ENCODE results near the gene CLSTN1. TPM values are rescaled to one million over a fixed set of nuclear protein-coding genes. Genes with fewer than 3 reads are reported as not detected.

Gene CLSTN1
- total and polyA plus RNA-seq, 10 of the 15 experiments (the other 5 are each of a cell fraction or from before 2014, with no cell fraction given): 2.7 to 64.4 (median 23.2) TPM

DNA sequence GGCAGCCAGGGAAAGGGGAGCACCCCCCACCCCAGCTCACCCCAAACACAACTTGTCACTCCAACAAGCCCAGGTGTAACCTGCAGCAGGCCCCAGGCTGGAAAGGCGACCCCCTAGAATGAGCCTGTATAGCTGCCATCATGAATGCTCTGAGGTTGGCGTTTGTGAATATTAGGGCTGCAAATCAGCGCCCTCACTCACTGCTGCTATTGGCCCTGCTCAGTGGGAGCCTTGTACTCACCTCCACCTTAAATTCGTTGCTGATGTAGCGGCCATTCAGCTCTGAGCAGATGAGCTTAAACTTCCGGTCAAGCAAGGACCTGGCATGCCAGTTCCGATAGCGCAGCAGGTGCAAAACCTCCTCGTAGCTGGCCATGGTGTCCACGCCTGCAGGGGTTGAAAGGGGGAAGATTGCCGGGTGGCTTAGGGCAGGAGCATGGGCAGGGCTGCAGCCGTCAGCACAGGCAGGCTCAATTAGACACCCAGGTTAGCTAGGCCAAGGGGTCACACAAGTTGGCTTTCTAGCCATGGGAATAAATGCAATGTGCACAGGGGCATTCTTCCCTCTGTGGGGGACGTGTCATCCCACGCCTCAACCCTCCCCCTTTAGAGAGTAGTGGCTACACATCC lies 90.5 kb downstream of the CLSTN1 start:
- in situ Hi-C loops (cut with MboI): no loop called here
- Histone ChIP-seq H2AFZ (ENCODE audit: control insufficient read depth, low read depth, low read length) (no peak overlapping the region), H3K4me3 (no peak overlapping the region), H4K20me1 (ENCODE audit: control insufficient read depth, insufficient read depth) (no peaks in the 10 kb centered on the region), H3K9ac (ENCODE audit: control insufficient read depth, insufficient read depth, low read length) (no peak overlapping the region), H3K9me3 (replicated peaks; ENCODE audit: control insufficient read depth, insufficient read depth, low read length) (no peaks in the 10 kb centered on the region; the same call in 2 of the 3 replicates), H3K79me2 (ENCODE audit: control insufficient read depth, insufficient read depth, low read length) (no peaks in the 10 kb centered on the region), H3K4me2 (ENCODE audit: control insufficient read depth, insufficient read depth) (no peak overlapping the region), H3K27me3 (replicated peaks in 1 of 2; ENCODE audit: control insufficient read depth in 2 of 2, insufficient read depth in 2 of 2, low read length in 1 of 2) (no peaks in the 10 kb centered on the region), H3K27ac (ENCODE audit: control insufficient read depth, insufficient read depth) (no peak overlapping the region), H3K36me3 (ENCODE audit: control insufficient read depth in 2 of 2, insufficient read depth in 2 of 2, low read length in 1 of 2) (peaks cover 45 to 50% of the 10 kb centered on the region in 2 experiments), H3K4me1 (ENCODE audit: control insufficient read depth, insufficient read depth, low read length) (peaks cover 5% of the 10 kb centered on the region; the same call in 1 of the 2 replicates)
- no TSS peak for BruUV-seq (replicated peaks)
- ChIA-PET RAD21 (ENCODE audit: unreplicated experiment) (no interaction called here), POLR2A (interaction anchor here (0.5 to 0.6 kb wide), 2 partner anchors 127 to 223 kb away, joined by 3 to 5 read pairs; no protein-coding TSS in a partner anchor), SMC1A (ENCODE audit: uncharacterized antibody, unreplicated experiment) (interaction anchor here (1.2 kb wide), 1 partner anchor 136 kb away, joined by 3 read pairs; no protein-coding TSS in a partner anchor), CTCF (interaction anchor here (1.8 kb wide), 1 partner anchor 137 kb away, joined by 4 read pairs; no protein-coding TSS in a partner anchor)
- WGBS (ENCODE audit: insufficient coverage, insufficient replicate concordance, low lambda C conversion rate, missing lambda C conversion rate): 83% methylated on average over 13 of the region's 14 CpGs
- no peak for DNase-seq (ENCODE audit: low read depth, low spot score)
- no peak for FAIRE-seq
- intact Hi-C loops (cut with micrococcal nuclease; ENCODE audit: unreplicated experiment): no loop called here
- ATAC-seq: no peak; the same call in 1 of the 3 replicates
- TF ChIP-seq, protein P1, sequence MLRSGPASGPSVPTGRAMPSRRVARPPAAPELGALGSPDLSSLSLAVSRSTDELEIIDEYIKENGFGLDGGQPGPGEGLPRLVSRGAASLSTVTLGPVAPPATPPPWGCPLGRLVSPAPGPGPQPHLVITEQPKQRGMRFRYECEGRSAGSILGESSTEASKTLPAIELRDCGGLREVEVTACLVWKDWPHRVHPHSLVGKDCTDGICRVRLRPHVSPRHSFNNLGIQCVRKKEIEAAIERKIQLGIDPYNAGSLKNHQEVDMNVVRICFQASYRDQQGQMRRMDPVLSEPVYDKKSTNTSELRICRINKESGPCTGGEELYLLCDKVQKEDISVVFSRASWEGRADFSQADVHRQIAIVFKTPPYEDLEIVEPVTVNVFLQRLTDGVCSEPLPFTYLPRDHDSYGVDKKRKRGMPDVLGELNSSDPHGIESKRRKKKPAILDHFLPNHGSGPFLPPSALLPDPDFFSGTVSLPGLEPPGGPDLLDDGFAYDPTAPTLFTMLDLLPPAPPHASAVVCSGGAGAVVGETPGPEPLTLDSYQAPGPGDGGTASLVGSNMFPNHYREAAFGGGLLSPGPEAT (IDR thresholded peaks at IDR 0.05; ENCODE audit: low read depth): no peak
- TF ChIP-seq, protein P2, sequence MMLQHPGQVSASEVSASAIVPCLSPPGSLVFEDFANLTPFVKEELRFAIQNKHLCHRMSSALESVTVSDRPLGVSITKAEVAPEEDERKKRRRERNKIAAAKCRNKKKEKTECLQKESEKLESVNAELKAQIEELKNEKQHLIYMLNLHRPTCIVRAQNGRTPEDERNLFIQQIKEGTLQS (IDR thresholded peaks at IDR 0.05; ENCODE audit: borderline replicate concordance, extremely low read depth, low read depth, low read length): no peak
- TF ChIP-seq POLR2AphosphoS2 (IDR thresholded peaks at IDR 0.05; ENCODE audit: low read depth, low read length) (0 out of 2 replicates have a peak, but pooled peaks have one; percentile 14), NFIC (IDR thresholded peaks at IDR 0.05; ENCODE audit: low read depth, low read length) (no peak), RUNX3 (IDR thresholded peaks at IDR 0.05; ENCODE audit: low read length) (no peak), ZNF274 (IDR thresholded peaks at IDR 0.05; ENCODE audit: insufficient read depth, insufficient read length) (no peak), NBN (IDR thresholded peaks at IDR 0.05) (no peak), POLR2AphosphoS5 (IDR thresholded peaks at IDR 0.05; ENCODE audit: low read length) (peak; percentile 66; the same call in 1 of the 2 replicates), POLR2A (IDR thresholded peaks at IDR 0.05; ENCODE audit: low read depth, low read length) (peak; percentile 28; the same call in 1 of the 2 replicates)
- TF ChIP-seq, protein P3, sequence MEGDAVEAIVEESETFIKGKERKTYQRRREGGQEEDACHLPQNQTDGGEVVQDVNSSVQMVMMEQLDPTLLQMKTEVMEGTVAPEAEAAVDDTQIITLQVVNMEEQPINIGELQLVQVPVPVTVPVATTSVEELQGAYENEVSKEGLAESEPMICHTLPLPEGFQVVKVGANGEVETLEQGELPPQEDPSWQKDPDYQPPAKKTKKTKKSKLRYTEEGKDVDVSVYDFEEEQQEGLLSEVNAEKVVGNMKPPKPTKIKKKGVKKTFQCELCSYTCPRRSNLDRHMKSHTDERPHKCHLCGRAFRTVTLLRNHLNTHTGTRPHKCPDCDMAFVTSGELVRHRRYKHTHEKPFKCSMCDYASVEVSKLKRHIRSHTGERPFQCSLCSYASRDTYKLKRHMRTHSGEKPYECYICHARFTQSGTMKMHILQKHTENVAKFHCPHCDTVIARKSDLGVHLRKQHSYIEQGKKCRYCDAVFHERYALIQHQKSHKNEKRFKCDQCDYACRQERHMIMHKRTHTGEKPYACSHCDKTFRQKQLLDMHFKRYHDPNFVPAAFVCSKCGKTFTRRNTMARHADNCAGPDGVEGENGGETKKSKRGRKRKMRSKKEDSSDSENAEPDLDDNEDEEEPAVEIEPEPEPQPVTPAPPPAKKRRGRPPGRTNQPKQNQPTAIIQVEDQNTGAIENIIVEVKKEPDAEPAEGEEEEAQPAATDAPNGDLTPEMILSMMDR (IDR thresholded peaks at IDR 0.05 in 2 of 3, conservative IDR thresholded peaks at IDR 0.05 in 1 of 3; ENCODE audit: control insufficient read depth in 2 of 3, extremely low read depth in 1 of 3, insufficient read depth in 1 of 3, low read depth in 3 of 3, low read length in 3 of 3): no peak
- TF ChIP-seq, protein P4, sequence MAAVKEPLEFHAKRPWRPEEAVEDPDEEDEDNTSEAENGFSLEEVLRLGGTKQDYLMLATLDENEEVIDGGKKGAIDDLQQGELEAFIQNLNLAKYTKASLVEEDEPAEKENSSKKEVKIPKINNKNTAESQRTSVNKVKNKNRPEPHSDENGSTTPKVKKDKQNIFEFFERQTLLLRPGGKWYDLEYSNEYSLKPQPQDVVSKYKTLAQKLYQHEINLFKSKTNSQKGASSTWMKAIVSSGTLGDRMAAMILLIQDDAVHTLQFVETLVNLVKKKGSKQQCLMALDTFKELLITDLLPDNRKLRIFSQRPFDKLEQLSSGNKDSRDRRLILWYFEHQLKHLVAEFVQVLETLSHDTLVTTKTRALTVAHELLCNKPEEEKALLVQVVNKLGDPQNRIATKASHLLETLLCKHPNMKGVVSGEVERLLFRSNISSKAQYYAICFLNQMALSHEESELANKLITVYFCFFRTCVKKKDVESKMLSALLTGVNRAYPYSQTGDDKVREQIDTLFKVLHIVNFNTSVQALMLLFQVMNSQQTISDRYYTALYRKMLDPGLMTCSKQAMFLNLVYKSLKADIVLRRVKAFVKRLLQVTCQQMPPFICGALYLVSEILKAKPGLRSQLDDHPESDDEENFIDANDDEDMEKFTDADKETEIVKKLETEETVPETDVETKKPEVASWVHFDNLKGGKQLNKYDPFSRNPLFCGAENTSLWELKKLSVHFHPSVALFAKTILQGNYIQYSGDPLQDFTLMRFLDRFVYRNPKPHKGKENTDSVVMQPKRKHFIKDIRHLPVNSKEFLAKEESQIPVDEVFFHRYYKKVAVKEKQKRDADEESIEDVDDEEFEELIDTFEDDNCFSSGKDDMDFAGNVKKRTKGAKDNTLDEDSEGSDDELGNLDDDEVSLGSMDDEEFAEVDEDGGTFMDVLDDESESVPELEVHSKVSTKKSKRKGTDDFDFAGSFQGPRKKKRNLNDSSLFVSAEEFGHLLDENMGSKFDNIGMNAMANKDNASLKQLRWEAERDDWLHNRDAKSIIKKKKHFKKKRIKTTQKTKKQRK (IDR thresholded peaks at IDR 0.05; ENCODE audit: low read depth, low read length): no peak
- TF ChIP-seq, protein P5, sequence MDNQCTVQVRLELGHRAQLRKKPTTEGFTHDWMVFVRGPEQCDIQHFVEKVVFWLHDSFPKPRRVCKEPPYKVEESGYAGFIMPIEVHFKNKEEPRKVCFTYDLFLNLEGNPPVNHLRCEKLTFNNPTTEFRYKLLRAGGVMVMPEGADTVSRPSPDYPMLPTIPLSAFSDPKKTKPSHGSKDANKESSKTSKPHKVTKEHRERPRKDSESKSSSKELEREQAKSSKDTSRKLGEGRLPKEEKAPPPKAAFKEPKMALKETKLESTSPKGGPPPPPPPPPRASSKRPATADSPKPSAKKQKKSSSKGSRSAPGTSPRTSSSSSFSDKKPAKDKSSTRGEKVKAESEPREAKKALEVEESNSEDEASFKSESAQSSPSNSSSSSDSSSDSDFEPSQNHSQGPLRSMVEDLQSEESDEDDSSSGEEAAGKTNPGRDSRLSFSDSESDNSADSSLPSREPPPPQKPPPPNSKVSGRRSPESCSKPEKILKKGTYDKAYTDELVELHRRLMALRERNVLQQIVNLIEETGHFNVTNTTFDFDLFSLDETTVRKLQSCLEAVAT (IDR thresholded peaks at IDR 0.05): no peak
